Measurements from ENCODE around the gene BCAS1.
"Not testable (repeated sequence)": the region's sequence is repeated elsewhere in the genome, so short reads cannot be mapped to it uniquely, and the experiment has no call there.

BCAS1 gene

DNA sequence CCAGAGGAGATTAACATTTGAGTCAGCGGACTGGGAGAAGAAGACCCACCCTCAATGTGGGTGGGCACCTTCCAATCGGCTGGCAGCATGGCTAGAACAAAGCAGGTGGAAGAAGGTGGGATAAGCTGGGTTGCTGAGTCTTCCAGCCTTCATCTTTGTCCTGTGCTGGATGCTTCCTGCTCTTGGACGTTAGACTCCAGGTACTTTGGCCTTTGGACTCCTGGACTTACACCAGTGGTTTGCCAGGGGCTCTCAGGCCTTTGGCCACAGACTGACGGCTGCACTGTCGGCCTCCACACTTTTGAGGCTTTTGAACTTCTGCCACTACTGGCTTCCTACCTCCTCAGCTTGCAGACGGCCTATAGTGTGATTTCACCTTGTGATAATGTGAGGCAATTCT, 50.8 kb downstream of the BCAS1 start:
- no peak for DNase-seq (ENCODE audit: low read depth)

DNA sequence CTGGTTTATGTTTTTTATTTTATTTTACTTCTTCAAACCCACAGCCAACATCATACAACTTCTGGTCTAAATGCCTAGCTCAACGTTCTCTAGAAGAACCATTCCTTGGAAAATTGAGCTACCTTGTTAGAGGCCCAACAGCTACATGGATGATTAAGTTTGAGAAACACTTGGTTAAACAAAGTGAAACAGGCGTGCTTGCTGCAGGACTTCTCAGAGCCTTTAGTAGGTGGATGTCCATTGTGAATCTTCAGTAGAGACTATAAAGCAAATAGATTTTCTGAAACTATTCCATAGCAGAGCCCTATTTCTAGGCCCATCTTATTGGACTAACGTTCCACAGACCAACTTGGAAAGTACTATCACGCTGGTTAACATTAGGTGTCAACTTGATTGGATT, 51.3 kb downstream of the BCAS1 start:
- DNase-seq (ENCODE audit: low read depth): no peak

- no peak for DNase-seq (ENCODE audit: low read depth)
Observed at GRCh38 chr20:54017846-54018245, 52.5 kb downstream of the BCAS1 start.

GRCh38 chr20:54015496-54015895, 54.9 kb downstream of the BCAS1 start:
- no peak for DNase-seq (ENCODE audit: low read depth)

DNA sequence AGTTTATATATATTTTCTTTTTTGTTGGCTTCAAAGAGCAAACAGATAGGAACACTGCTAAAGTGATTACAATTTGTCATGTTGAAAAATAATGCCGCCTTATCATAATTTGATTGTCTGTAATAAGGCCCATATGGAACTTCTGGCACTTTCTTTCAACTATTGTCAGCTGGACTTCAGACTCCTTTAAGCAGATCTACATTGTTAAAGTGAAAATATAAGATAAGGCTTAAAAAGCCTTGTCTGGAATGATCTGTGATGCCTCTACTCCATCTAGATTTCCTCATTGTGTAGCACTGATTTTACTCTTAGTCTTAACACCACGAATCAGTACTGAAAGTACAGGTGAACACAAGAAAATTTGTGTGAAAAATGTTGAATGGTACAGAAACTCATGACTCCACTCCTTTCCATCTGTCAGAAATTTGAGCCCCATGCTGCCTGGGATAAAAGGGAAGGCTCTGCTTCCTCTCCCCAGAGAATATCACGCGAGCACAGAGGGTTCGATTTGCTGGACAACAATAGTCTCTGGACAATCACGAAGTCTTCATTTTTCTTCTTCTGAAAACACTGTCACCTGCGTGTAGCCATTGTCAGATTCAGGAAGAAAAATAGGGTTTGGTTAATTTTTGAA, 56.0 kb downstream of the BCAS1 start:
- DNase-seq (ENCODE audit: low read depth): no peak

DNA sequence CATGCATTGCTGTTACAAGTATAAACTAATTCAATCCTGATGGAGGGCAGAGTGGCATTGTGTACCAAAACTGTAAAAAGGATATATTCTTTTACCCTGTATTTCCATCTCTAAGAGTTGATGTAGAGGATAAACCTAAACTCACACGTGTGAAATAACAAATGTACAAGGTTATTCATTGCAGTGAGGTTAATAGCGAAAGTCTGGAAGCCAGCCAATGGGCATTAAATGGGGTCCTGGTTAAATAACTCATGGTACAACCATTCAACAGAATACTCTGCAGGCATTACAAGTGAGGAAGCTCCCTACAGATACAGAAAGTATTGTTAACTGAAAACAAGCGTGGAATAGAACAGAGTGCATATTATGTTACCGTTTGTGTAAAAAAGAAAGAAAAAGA, 56.9 kb downstream of the BCAS1 start:
- DNase-seq (ENCODE audit: low read depth): no peak

GRCh38 chr20:54011346-54011745, 59.0 kb downstream of the BCAS1 start:
- no peak for DNase-seq (ENCODE audit: low read depth)

DNA sequence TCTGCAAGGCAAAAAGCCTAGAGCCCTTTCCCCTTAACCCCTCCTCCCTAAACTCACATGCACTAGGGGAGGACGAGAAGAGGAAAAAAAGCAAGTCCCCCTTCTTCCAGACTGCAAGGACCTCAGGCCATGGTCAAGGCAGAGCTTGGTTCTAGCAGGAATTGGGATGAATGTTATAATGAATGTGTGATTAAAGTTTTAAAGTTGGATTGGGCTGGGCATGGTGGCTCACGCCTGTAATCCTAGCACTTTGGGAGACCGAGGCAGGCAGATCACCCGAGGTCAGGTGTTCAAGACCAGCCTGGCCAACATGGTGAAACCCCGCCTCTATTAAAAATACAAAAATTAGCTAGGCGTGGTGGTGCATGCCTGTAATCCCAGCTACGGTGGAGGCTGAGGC, 64.2 kb downstream of the BCAS1 start:
- not testable (repeated sequence) for DNase-seq (ENCODE audit: low read depth)

GRCh38 chr20:54005524-54005923, 64.9 kb downstream of the BCAS1 start:
- DNase-seq (ENCODE audit: low read depth): no peak

- DNase-seq (ENCODE audit: low read depth): no peak
Observed at GRCh38 chr20:54004445-54004844, 65.9 kb downstream of the BCAS1 start.

GRCh38 chr20:54002741-54003140, 67.7 kb downstream of the BCAS1 start:
- no peak for DNase-seq (ENCODE audit: low read depth)

GRCh38 chr20:54002056-54002575, 68.3 kb downstream of the BCAS1 start:
- no peak for DNase-seq (ENCODE audit: low read depth)

DNA sequence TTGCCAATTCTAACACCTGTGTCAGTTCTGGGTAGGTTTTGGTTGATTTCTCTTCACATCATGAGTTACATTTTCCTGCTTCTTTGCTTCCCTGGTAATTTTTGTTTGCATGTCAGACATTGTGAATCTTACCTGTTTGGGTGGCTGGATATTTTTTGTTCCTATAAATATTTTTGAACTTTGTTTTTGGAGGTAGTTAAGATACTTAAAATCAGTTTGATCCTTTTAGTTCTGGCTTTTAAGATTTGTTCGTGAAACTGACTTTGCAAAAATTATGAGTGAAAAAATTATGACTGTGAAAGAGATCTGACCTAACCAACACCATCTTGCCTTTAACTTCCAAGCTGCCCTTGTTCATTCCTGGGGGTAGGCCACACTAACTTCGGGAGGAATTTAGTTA, 69.5 kb downstream of the BCAS1 start:
- DNase-seq (ENCODE audit: low read depth): no peak

- DNase-seq (ENCODE audit: low read depth): no peak
Observed at GRCh38 chr20:54000262-54000661, 70.1 kb downstream of the BCAS1 start.

- DNase-seq (ENCODE audit: low read depth): no peak
Observed at GRCh38 chr20:53999077-53999476, 71.3 kb downstream of the BCAS1 start.

DNA sequence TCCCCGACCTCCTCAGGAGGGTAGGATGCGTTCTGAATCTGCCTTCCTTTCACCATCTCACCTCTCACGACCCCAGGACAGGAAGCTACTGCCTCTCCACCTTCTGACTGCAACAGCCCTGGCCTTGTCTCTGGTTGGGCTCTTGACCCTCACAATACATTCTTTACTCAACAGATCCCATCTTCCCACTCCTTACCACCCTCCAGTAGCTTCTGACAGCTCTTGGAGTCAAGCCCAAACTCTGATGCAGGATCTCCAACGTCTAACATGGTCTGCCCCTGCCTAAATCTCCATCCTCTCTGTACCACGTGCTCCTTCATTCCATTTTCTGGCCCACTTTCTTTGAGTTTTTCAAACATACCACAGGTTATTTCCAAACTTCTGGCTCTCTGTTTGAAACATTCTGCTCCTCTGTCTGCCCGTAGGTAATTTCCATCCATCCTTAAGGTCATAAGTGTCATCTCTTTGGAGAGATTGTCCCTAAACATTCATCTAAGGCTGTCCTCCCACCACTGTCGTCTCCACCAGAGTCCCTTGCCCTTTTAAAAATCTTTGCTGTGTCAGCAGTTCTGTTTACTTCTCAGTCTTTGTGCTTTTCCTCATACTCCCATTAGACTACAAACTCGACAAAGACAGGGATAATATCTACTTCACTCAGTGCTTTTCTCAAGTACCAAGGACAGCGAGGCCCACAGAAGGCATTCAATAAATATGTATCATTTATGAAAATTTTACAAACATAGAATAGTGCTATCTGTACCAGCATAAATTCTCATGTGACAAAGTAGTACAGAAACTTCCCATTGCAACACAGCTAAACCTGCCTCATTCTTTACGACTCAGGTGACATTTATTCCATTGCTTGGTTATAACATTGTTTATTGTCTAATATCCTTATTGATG, 73.6 kb downstream of the BCAS1 start:
- no peak for DNase-seq (ENCODE audit: low read depth)

- DNase-seq (ENCODE audit: low read depth): no peak
Observed at GRCh38 chr20:53995949-53996348, 74.4 kb downstream of the BCAS1 start.

- no peak for DNase-seq (ENCODE audit: low read depth)
Observed at GRCh38 chr20:53994088-53994487, 76.3 kb downstream of the BCAS1 start.

- no peak for DNase-seq (ENCODE audit: low read depth)
Observed at GRCh38 chr20:53993310-53993709, 77.1 kb downstream of the BCAS1 start.

DNA sequence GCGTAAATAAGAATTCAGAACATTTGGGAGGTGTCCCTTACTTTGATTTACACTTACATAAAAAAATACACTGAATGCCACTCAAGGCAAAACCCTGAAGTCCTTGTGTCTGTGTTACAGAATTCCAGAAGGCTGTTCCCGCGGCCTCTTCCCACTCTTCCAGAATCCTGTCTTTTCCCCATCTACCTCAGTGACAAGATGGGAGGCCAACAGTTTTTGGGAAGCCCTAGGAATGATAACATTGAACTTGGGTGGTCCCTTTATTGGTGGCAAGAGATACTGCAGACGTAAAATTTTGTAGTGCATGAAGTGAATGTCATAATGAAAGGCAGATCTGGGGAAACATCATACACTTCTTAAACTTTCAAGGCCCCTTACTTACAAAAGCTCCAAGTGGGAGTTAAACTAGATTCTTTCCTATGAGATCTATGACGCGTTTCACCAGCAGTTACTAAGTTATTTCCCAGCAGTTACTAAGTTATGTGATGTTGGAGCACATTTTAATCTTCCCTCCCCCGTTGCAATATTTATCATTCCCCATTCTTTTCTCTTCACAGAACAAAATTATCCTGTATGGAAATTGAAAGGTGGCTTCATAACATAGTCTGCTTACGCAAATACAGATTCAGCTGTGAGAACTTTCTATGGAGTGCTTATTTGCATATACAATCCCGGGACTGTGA, 79.5 kb downstream of the BCAS1 start:
- DNase-seq (ENCODE audit: low read depth): no peak

DNA sequence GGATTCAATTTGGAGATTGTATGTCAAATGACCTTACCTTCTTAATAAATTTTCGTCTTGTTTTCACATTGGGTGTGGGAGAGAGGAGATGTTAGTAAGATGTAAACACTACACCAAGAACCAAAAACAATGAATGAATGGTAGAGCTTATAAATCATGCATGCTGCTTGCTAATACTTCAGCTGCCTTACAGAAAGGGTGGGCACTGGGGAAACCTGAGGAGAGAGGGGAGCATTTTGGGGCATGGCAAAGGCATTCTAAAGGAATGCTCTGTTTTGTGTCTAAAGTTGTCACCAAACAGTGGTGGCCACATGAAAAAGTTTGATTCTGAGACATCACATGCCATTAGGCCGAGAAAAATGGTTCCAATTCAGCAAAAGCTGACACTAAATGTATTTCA, 80.4 kb downstream of the BCAS1 start:
- no peak for DNase-seq (ENCODE audit: low read depth)

DNA sequence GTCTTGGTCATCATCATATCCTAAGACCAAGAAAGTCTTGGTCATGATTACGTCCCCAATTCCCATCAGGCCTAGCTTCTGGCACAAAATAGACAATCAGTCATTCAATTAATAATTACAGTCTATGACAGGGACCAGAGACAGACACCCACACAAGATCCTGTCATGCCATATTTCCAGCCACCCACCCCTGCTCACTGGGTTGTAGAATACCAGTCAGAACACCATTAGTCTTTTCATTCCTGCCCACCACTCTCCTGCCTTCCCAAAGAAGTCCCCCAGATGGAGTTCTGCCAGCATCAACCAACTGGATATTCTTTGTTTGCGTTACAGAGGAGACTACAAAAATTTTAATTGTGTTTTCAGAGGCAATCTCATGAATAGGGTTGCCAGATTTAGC, 81.0 kb downstream of the BCAS1 start:
- DNase-seq (ENCODE audit: low read depth): no peak
